ENCODE results near the gene RNF212.

DNA sequence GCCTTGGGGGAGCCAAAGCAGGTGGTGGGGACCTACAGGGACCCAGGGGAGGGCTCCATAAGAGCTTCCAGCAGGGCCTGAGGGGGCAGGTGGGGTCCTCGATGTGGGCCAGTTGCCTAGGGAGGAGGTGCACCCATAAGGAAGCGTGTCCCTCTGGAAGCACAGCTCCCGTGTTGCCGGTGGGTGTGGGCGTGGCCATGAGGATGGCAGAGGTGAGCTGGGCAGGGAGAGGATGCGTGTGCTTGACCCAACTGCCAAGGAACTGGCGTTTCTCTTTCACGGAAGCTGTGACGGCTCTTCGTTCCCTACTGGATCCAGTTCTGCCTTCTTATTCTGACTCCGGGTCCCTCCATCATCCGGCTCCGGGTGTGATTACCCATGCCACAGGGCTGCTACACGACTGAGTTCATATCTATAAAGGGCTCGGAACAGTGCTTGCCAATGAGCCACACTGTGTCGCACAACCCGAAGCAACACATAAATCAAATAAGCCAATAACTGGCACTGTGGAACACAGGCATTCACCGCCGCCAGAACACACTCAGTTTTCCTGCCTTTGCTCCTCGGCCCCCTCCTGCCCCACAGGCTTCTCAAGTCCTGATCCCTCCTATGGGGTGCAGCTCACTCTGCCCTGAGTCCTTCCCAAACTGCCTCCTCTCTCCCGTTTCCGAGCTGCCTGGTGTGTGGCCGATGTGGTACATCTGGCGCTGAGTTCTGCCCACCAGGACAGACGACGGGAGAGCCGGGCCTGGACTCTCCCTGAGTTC, 35.5 kb downstream of the RNF212 start:
- TF ChIP-seq, protein P1, sequence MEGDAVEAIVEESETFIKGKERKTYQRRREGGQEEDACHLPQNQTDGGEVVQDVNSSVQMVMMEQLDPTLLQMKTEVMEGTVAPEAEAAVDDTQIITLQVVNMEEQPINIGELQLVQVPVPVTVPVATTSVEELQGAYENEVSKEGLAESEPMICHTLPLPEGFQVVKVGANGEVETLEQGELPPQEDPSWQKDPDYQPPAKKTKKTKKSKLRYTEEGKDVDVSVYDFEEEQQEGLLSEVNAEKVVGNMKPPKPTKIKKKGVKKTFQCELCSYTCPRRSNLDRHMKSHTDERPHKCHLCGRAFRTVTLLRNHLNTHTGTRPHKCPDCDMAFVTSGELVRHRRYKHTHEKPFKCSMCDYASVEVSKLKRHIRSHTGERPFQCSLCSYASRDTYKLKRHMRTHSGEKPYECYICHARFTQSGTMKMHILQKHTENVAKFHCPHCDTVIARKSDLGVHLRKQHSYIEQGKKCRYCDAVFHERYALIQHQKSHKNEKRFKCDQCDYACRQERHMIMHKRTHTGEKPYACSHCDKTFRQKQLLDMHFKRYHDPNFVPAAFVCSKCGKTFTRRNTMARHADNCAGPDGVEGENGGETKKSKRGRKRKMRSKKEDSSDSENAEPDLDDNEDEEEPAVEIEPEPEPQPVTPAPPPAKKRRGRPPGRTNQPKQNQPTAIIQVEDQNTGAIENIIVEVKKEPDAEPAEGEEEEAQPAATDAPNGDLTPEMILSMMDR (conservative IDR thresholded peaks at IDR 0.05; ENCODE audit: low read depth, low read length), result no peak
- no peak for TF ChIP-seq EZH2 (IDR thresholded peaks at IDR 0.05; ENCODE audit: borderline replicate concordance, low read depth, low read length, poor library complexity, severe bottlenecking)
